ENCODE results near the gene KLHDC4. TPM values are rescaled to one million over a fixed set of nuclear protein-coding genes. Genes with fewer than 3 reads are reported as not detected.

Gene KLHDC4
- total and polyA plus RNA-seq, 4 donors = 8.2 to 27.6 (median 14.2) TPM

DNA sequence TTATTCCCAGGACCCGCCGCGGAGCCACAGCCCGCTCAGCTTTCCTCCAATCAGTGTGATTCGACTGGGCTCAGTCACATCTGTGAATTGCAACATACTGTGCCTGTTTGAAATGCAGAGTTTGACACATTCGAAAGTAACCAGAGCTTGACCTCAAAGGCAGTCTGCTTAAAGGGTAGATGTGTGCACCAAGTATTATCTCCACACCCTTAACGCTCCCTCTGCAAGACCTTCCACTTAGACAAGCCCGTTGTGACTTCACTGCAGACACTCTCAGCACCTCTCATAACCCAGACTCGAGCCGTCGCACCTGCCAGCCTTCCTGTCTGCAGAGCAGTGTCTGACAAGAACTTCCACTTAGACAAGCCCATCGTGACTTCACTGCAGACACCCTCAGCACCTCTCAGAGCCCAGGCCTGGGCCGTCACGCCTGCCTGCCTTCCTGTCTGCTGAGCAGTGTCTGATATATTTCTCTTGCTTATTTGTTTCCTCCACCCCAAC lies 3.7 kb downstream of the KLHDC4 start:
- WGBS = 87% methylated on average over 14 of the region's 14 CpGs
- TF ChIP-seq GABPA (IDR thresholded peaks at IDR 0.05 in 1 of 2, conservative IDR thresholded peaks at IDR 0.05 in 1 of 2) = no peak
- no peak for TF ChIP-seq TAF1 (conservative IDR thresholded peaks at IDR 0.05)
- no peak for TF ChIP-seq RAD21 (IDR thresholded peaks at IDR 0.05)
- TF ChIP-seq FOXA2 (IDR thresholded peaks at IDR 0.05) = no peak
- TF ChIP-seq, protein P1, sequence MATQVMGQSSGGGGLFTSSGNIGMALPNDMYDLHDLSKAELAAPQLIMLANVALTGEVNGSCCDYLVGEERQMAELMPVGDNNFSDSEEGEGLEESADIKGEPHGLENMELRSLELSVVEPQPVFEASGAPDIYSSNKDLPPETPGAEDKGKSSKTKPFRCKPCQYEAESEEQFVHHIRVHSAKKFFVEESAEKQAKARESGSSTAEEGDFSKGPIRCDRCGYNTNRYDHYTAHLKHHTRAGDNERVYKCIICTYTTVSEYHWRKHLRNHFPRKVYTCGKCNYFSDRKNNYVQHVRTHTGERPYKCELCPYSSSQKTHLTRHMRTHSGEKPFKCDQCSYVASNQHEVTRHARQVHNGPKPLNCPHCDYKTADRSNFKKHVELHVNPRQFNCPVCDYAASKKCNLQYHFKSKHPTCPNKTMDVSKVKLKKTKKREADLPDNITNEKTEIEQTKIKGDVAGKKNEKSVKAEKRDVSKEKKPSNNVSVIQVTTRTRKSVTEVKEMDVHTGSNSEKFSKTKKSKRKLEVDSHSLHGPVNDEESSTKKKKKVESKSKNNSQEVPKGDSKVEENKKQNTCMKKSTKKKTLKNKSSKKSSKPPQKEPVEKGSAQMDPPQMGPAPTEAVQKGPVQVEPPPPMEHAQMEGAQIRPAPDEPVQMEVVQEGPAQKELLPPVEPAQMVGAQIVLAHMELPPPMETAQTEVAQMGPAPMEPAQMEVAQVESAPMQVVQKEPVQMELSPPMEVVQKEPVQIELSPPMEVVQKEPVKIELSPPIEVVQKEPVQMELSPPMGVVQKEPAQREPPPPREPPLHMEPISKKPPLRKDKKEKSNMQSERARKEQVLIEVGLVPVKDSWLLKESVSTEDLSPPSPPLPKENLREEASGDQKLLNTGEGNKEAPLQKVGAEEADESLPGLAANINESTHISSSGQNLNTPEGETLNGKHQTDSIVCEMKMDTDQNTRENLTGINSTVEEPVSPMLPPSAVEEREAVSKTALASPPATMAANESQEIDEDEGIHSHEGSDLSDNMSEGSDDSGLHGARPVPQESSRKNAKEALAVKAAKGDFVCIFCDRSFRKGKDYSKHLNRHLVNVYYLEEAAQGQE (IDR thresholded peaks at IDR 0.05) = no peak
- TF ChIP-seq NR2F2 (IDR thresholded peaks at IDR 0.05) = no peak
- TF ChIP-seq, protein P2, sequence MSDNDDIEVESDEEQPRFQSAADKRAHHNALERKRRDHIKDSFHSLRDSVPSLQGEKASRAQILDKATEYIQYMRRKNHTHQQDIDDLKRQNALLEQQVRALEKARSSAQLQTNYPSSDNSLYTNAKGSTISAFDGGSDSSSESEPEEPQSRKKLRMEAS (IDR thresholded peaks at IDR 0.05) = no peak
- TF ChIP-seq, protein P3, sequence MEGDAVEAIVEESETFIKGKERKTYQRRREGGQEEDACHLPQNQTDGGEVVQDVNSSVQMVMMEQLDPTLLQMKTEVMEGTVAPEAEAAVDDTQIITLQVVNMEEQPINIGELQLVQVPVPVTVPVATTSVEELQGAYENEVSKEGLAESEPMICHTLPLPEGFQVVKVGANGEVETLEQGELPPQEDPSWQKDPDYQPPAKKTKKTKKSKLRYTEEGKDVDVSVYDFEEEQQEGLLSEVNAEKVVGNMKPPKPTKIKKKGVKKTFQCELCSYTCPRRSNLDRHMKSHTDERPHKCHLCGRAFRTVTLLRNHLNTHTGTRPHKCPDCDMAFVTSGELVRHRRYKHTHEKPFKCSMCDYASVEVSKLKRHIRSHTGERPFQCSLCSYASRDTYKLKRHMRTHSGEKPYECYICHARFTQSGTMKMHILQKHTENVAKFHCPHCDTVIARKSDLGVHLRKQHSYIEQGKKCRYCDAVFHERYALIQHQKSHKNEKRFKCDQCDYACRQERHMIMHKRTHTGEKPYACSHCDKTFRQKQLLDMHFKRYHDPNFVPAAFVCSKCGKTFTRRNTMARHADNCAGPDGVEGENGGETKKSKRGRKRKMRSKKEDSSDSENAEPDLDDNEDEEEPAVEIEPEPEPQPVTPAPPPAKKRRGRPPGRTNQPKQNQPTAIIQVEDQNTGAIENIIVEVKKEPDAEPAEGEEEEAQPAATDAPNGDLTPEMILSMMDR (IDR thresholded peaks at IDR 0.05; ENCODE audit: low read depth, low read length, missing input control) = no peak
- TF ChIP-seq FOXA1 (IDR thresholded peaks at IDR 0.05) = no peak
- no peak for TF ChIP-seq JUND (IDR thresholded peaks at IDR 0.05)
- no peak for TF ChIP-seq YY1 (IDR thresholded peaks at IDR 0.05)
- TF ChIP-seq SP1 (IDR thresholded peaks at IDR 0.05) = no peak
- TF ChIP-seq RXRA (IDR thresholded peaks at IDR 0.05) = no peak
- no peak for TF ChIP-seq HNF4A (conservative IDR thresholded peaks at IDR 0.05)
- Histone ChIP-seq H3K36me3 (ENCODE audit: control insufficient read depth in 4 of 4, insufficient read depth in 3 of 4, low read depth in 1 of 4, low read length in 3 of 4) (peaks cover under 1 to 26% (median 16%) of the 10 kb centered on the region in 4 donors), H3K4me1 (ENCODE audit: control insufficient read depth in 4 of 4, insufficient read depth in 4 of 4, low read length in 3 of 4) (peaks cover 7 to 20% (median 16%) of the 10 kb centered on the region in 4 donors), H3K27ac (ENCODE audit: low read depth in 1 of 2, low read length in 2 of 2) (no peak overlapping the region), H3K4me3 (ENCODE audit: low read depth in 1 of 3, low read length in 3 of 3) (no peak overlapping the region), H3K27me3 (ENCODE audit: control insufficient read depth in 4 of 4, insufficient read depth in 4 of 4, low read length in 3 of 4) (no peaks in the 10 kb centered on the region), H3K9ac (ENCODE audit: low read depth in 1 of 2, low read length in 2 of 2) (no peak overlapping the region), H3K9me3 (ENCODE audit: control insufficient read depth in 4 of 4, low read length in 3 of 4) (no peaks in the 10 kb centered on the region)
- DNase-seq (ENCODE audit: low spot score) = no peak

DNA sequence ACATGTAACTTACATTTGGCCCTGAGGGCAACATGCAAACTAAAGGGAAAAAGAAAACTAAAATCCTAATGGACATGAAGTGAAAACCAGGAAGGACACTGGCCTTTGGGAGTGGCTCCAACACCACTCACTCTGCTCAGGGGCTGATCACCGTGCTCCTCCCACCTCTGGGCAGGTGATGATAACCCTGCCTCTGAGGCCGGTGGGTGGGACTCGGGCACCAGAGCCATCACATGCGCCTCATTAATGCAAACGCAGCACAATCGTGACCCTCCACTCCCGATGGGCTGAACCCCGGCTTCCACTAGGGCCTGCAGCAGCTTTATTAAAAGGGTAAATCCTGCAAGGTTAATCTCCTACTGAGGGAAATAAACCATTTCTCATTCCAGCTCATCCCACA lies 4.7 kb downstream of the KLHDC4 start:
- peaks cover 4 to 35% (median 20%) of the 10 kb centered on the region in 4 donors for H3K36me3 ChIP-seq (ENCODE audit: control insufficient read depth in 4 of 4, insufficient read depth in 3 of 4, low read depth in 1 of 4, low read length in 3 of 4)
- H3K9me3 ChIP-seq (ENCODE audit: control insufficient read depth in 4 of 4, low read length in 3 of 4) = no peaks in the 10 kb centered on the region
- no peak overlapping the region for H3K27ac ChIP-seq (ENCODE audit: low read depth in 1 of 2, low read length in 2 of 2)
- H3K4me3 ChIP-seq (ENCODE audit: low read depth in 1 of 3, low read length in 3 of 3) = no peak overlapping the region
- WGBS = 95% methylated on average over 8 of the region's 8 CpGs
- no peak overlapping the region for H3K9ac ChIP-seq (ENCODE audit: low read depth in 1 of 2, low read length in 2 of 2)
- peak; percentile 55 for DNase-seq (ENCODE audit: low spot score)
- TF ChIP-seq TAF1 (conservative IDR thresholded peaks at IDR 0.05) = no peak
- TF ChIP-seq RAD21 (IDR thresholded peaks at IDR 0.05) = no peak
- TF ChIP-seq JUND (IDR thresholded peaks at IDR 0.05) = no peak
- no peak for TF ChIP-seq RXRA (IDR thresholded peaks at IDR 0.05)
- no peak for TF ChIP-seq SP1 (IDR thresholded peaks at IDR 0.05)
- TF ChIP-seq, protein P4, sequence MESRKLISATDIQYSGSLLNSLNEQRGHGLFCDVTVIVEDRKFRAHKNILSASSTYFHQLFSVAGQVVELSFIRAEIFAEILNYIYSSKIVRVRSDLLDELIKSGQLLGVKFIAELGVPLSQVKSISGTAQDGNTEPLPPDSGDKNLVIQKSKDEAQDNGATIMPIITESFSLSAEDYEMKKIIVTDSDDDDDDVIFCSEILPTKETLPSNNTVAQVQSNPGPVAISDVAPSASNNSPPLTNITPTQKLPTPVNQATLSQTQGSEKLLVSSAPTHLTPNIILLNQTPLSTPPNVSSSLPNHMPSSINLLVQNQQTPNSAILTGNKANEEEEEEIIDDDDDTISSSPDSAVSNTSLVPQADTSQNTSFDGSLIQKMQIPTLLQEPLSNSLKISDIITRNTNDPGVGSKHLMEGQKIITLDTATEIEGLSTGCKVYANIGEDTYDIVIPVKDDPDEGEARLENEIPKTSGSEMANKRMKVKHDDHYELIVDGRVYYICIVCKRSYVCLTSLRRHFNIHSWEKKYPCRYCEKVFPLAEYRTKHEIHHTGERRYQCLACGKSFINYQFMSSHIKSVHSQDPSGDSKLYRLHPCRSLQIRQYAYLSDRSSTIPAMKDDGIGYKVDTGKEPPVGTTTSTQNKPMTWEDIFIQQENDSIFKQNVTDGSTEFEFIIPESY (IDR thresholded peaks at IDR 0.05) = no peak
- no peaks in the 10 kb centered on the region for H3K27me3 ChIP-seq (ENCODE audit: control insufficient read depth in 4 of 4, insufficient read depth in 4 of 4, low read length in 3 of 4)
- H3K4me1 ChIP-seq (ENCODE audit: control insufficient read depth in 4 of 4, insufficient read depth in 4 of 4, low read length in 3 of 4) = peaks cover 3 to 15% (median 12%) of the 10 kb centered on the region in 4 donors

Measured in liver (tissue), 9 donors.